Activated CD4-positive, alpha-beta T cell treated with anti-CD3 and anti-CD28 coated beads, Interleukin-2, amount 50 U/mL, for 48 hours (primary cell): ENCODE data around the gene AMY1A.
"Not testable (repeated sequence)": the region's sequence is repeated elsewhere in the genome, so short reads cannot be mapped to it uniquely, and the experiment has no call there.

Source experiments
- DNase-seq, 2 experiments: peaks; one replicate each; pipeline ENCODE4 v3.0.0-alpha.2; 2020

The AMY1A gene

GRCh38 chr1:103655460-103655859, at the start of gene AMY1A:
Gene AMY1A (plus strand): TSS chr1:103655760. CDS start chr1:103656331, 571 bp downstream.
- DNase-seq, result not testable (repeated sequence)

GRCh38 chr1:103616362-103616761, 39.2 kb upstream of the AMY1A start:
- DNase-seq, result no peak

- DNase-seq, result not testable (repeated sequence)
Observed at GRCh38 chr1:103616994-103617477, 38.5 kb upstream of the AMY1A start, which contains the start of gene AMY2A. Gene AMY2A (plus strand): TSS chr1:103617427. CDS start chr1:103617441, 14 bp downstream.

- DNase-seq, result not testable (repeated sequence)
Observed at GRCh38 chr1:103627436-103627835, 28.1 kb upstream of the AMY1A start.

GRCh38 chr1:103641194-103641593, 14.4 kb upstream of the AMY1A start:
- DNase-seq, result not testable (repeated sequence)

GRCh38 chr1:103643908-103644307, 11.7 kb upstream of the AMY1A start:
- DNase-seq, result not testable (repeated sequence)

- not testable (repeated sequence) for DNase-seq
Observed at GRCh38 chr1:103650305-103650704, 5.3 kb upstream of the AMY1A start.

GRCh38 chr1:103650889-103651288, 4.7 kb upstream of the AMY1A start:
- DNase-seq, result not testable (repeated sequence)

GRCh38 chr1:103654133-103654532, 1.4 kb upstream of the AMY1A start:
- not testable (repeated sequence) for DNase-seq

GRCh38 chr1:103676335-103676734, 20.8 kb downstream of the AMY1A start:
- DNase-seq, result not testable (repeated sequence)

- DNase-seq, result not testable (repeated sequence)
Observed at GRCh38 chr1:103696110-103696509, 40.5 kb downstream of the AMY1A start, which contains the start of gene AMY1B. Gene AMY1B (minus strand): TSS chr1:103696210. CDS start chr1:103695639, 571 bp downstream.

- DNase-seq, result not testable (repeated sequence)
Observed at GRCh38 chr1:103697430-103697829, 41.9 kb downstream of the AMY1A start.

GRCh38 chr1:103700669-103701068, 45.1 kb downstream of the AMY1A start:
- not testable (repeated sequence) for DNase-seq

- DNase-seq, result not testable (repeated sequence)
Observed at GRCh38 chr1:103701256-103701655, 45.7 kb downstream of the AMY1A start.

GRCh38 chr1:103707670-103708069, 52.1 kb downstream of the AMY1A start:
- DNase-seq, result not testable (repeated sequence)

GRCh38 chr1:103710381-103710780, 54.8 kb downstream of the AMY1A start:
- DNase-seq, result not testable (repeated sequence)
